K562 (cell line): ENCODE measurements around the gene IL23R. TPM values are rescaled to one million over a fixed set of nuclear protein-coding genes. Genes with fewer than 3 reads are reported as not detected.

Experiments used
- ATAC-seq: fragments of 200-7000 bp; cut with Tn5 transposase; 3 replicates; pipeline ENCODE4 v1.9.1; 2020; ENCODE audit warnings: moderate library complexity
- BruUV-seq: library from RNA; stranded (reverse); fragments of 400-500 nt; replicated peaks from 2 replicates; lab custom pipeline; 2021; lab: Mats Ljungman, UMichigan
- CTCF ChIA-PET: fragments of 300-600 bp; formaldehyde crosslinking; extraction: SDS; loops from one replicate; lab custom pipeline; 2021; ENCODE audit warnings: low intra/inter-chr PET ratio; lab: Yijun Ruan, JAX
- POLR2A ChIA-PET: fragments of 300-600, 350-650 bp; sonication (Branson Sonifier 250); formaldehyde crosslinking; extraction: SDS; loops from one replicate; lab custom pipeline; 2021; ENCODE audit warnings: antibody characterized with exemption, inconsistent platforms; lab: Yijun Ruan, JAX
- DNase-seq, 4 experiments: peaks; one replicate each; pipeline versions ENCODE4 v3.0.0 to v3.0.0-alpha.2; 2011 to 2018; ENCODE audit warnings: low spot score in 3 of 4, mixed read lengths in 3 of 4; ENCODE audit errors: extremely low read depth in 1 of 4
- FAIRE-seq: peaks from 2 replicates; lab custom pipeline; 2011; peaks lifted over from hg19 to GRCh38; lab: Jason Lieb, UNC
- H2AFZ ChIP-seq: 2 replicates; pipeline ENCODE4 v1.6.0; 2011; ENCODE audit warnings: low read depth, low read length, control low read depth, inconsistent platforms
- H3K27ac ChIP-seq: fragments of 200-600 bp; 3 replicates; pipeline ENCODE4 v1.8.0; 2011; ENCODE audit warnings: low read depth, mild to moderate bottlenecking, control low read depth, inconsistent platforms, low read length, moderate library complexity, mixed read lengths; ENCODE audit errors: extremely low read depth
- H3K27me3 ChIP-seq, 2 experiments: fragments of 300-600 bp in 1 of 2; 2 replicates in 1 of 2; 3 replicates in 1 of 2; pipeline versions ENCODE4 v1.6.0 to v1.8.0; 2011; ENCODE audit warnings: inconsistent platforms in 2 of 2, low read length in 2 of 2, mild to moderate bottlenecking in 1 of 2, mixed read lengths in 1 of 2, moderate library complexity in 1 of 2; ENCODE audit not compliant: control insufficient read depth in 2 of 2, insufficient read depth in 2 of 2
- H3K36me3 ChIP-seq: fragments of 300-600 bp; 3 replicates; pipeline ENCODE4 v1.8.0; 2011; ENCODE audit warnings: mild to moderate bottlenecking, low read length, inconsistent platforms; ENCODE audit not compliant: control insufficient read depth, insufficient read depth
- H3K4me1 ChIP-seq, 2 experiments: fragments of 200-600 bp in 1 of 2; replicated peaks in 1 of 2; 2 replicates in 1 of 2; 3 replicates in 1 of 2; pipeline versions ENCODE4 v1.5.1 to v1.8.0; 2011; ENCODE audit warnings: inconsistent platforms in 2 of 2, low read length in 2 of 2, mild to moderate bottlenecking in 1 of 2, mixed read lengths in 1 of 2, moderate library complexity in 1 of 2; ENCODE audit not compliant: control insufficient read depth in 2 of 2, insufficient read depth in 2 of 2
- H3K4me2 ChIP-seq: 2 replicates; pipeline ENCODE4 v1.6.1; 2011; ENCODE audit warnings: low read length, control low read depth, inconsistent platforms, mixed read lengths; ENCODE audit not compliant: insufficient read depth
- H3K4me3 ChIP-seq: fragments of 200-600 bp; sonication (generic), shearing (Covaris generic); 2 replicates; pipeline ENCODE4 v1.5.1; 2016; ENCODE audit warnings: control low read depth, inconsistent platforms
- H3K79me2 ChIP-seq: fragments of 200-600 bp; 3 replicates; pipeline ENCODE4 v1.8.0; 2011; ENCODE audit warnings: low read length, inconsistent platforms; ENCODE audit not compliant: control insufficient read depth, insufficient read depth
- H3K9ac ChIP-seq, 2 experiments: 2 replicates each; pipeline versions ENCODE4 v1.6.0 to v1.6.1; 2011; ENCODE audit warnings: low read depth in 2 of 2, low read length in 2 of 2, control low read depth in 1 of 2, inconsistent platforms in 1 of 2, mild to moderate bottlenecking in 1 of 2, mixed read lengths in 1 of 2; ENCODE audit not compliant: insufficient read depth in 1 of 2
- H3K9me1 ChIP-seq: one replicate; pipeline ENCODE4 v1.6.0; 2011; ENCODE audit warnings: inconsistent platforms, mild to moderate bottlenecking, low read length, moderate library complexity; ENCODE audit not compliant: control insufficient read depth, insufficient read depth
- H3K9me3 ChIP-seq: replicated peaks from 2 replicates; pipeline ENCODE4 v1.5.1; 2011; ENCODE audit warnings: low read depth, low read length, inconsistent platforms; ENCODE audit not compliant: control insufficient read depth, insufficient read depth
- H4K20me1 ChIP-seq: replicated peaks from 2 replicates; pipeline ENCODE4 v1.6.1; 2011; ENCODE audit warnings: low read length, inconsistent platforms, mixed read lengths; ENCODE audit not compliant: control insufficient read depth, insufficient read depth
- NR2C1 ChIP-seq, 2 experiments: fragments of 450-650 bp; IDR thresholded peaks; 2 replicates each; pipeline ENCODE4 v1.6.1; 2017; ENCODE audit warnings: mild to moderate bottlenecking in 2 of 2, antibody characterized with exemption in 1 of 2, inconsistent platforms in 1 of 2, missing compliant biosample characterization in 1 of 2, missing genetic modification characterization in 1 of 2
- PURB ChIP-seq: sonication (generic); formaldehyde crosslinking; IDR thresholded peaks from 2 replicates; pipeline ENCODE4 v1.9.0; 2021; ENCODE audit warnings: low read depth, mild to moderate bottlenecking, missing genetic modification reagents
- SIX5 ChIP-seq, 2 experiments: IDR thresholded peaks; 2 replicates each; pipeline ENCODE4 v1.6.1; 2011; ENCODE audit warnings: low read length in 2 of 2, borderline replicate concordance in 1 of 2, low read depth in 1 of 2, mild to moderate bottlenecking in 1 of 2, moderate library complexity in 1 of 2; ENCODE audit not compliant: insufficient read depth in 1 of 2
- XRCC4 ChIP-seq: IDR thresholded peaks from one replicate; pipeline ENCODE4 v1.6.1; 2011; ENCODE audit not compliant: insufficient read depth, insufficient read length; ENCODE audit errors: extremely low read depth
- ZNF140 ChIP-seq: fragments of 250-450 bp; sonication (Bioruptor Pico); IDR thresholded peaks from 2 replicates; pipeline ENCODE4 v1.8.0; 2021; ENCODE audit warnings: moderate library complexity, mild to moderate bottlenecking, inconsistent platforms
- WGBS: fragments of 100-300 bp; shearing (Covaris generic); methylation state at CpG from one replicate; pipeline ENCODE4 v1.1.6; 2016; ENCODE audit warnings: low coverage, mixed read lengths; ENCODE audit not compliant: insufficient coverage; ENCODE audit errors: missing lambda C conversion rate; 5-methylcytosine and 5-hydroxymethylcytosine counted together
- in situ Hi-C: fragments of 300-500 bp; cut with MboI; formaldehyde crosslinking; loops from 4 replicates; pipeline ENCODE4 v1.15.0; 2018; ENCODE audit warnings: inconsistent platforms, mixed read lengths
- intact Hi-C: fragments of 100-400 bp; cut with micrococcal nuclease; formaldehyde crosslinking; loops from 2 replicates; pipeline ENCODE4 v1.14.2; 2022
- polyA plus RNA-seq, 8 experiments: library from polyadenylated mRNA; depleted of rRNA in 4 of 8; stranded (reverse) in 5 of 8; unstranded in 3 of 8; fragments of >200 nt; fragmentation: Nextera tagmentation in 2 of 8; fragmentation: Illumina TruSeq in 1 of 8; extraction: Ambion mirVana in 2 of 8; extraction: Trizol in 1 of 8; gene quantifications; 2 replicates each; pipeline versions ENCODE4 v1.2.1 to v1.2.3, GENCODE V29; 2011 to 2014; ENCODE audit warnings: inconsistent platforms in 1 of 8, missing spikeins in 1 of 8
- total RNA-seq, 7 experiments: library from RNA; depleted of rRNA in 6 of 7; stranded (reverse); fragments of >200 nt in 6 of 7; fragmentation: Illumina TruSeq in 2 of 7; extraction: Trizol in 2 of 7; gene quantifications; 2 replicates each; pipeline versions ENCODE4 v1.2.1 to v1.2.3, GENCODE V29; 2011 to 2021; ENCODE audit warnings: low replicate concordance in 1 of 7
- TF ChIP-seq, protein P1 (sequence below): fragments of 250-450 bp; sonication (Bioruptor Pico); IDR thresholded peaks from 2 replicates; pipeline ENCODE4 v1.9.0; 2021; ENCODE audit warnings: mild to moderate bottlenecking
- TF ChIP-seq, protein P2 (sequence below), 2 experiments: fragments of 450-650 bp; formaldehyde crosslinking in 1 of 2; IDR thresholded peaks; 2 replicates each; pipeline versions ENCODE4 v1.4.0 to v1.6.1; 2014 to 2020; ENCODE audit warnings: mild to moderate bottlenecking in 2 of 2, borderline replicate concordance in 1 of 2, low read depth in 1 of 2

Gene IL23R
- total and polyA plus RNA-seq, 9 of the 15 experiments (the other 6 are each of a cell fraction or from before 2014, with no cell fraction given), result 4.4 to 52.7 (median 22.8) TPM

DNA sequence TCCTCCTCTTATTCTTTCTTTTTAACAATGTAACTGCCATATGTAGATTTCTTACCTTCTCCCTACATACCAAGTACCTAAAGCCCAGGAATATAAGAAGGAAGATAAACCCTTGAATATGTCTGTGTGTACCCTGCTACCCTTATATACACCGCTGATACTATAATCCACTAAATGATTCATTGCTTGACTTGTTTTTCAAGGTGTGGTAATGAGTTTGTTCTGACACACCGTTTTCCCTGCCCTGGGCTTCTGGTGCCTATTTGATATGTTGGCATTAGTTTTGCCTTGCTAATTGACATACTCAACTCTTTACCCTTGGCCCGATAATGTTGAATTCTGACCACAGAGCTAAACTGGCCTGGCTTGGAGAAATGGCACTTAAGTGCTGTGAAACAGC is 64.3 kb downstream of the IL23R start (continued):
- TF ChIP-seq, protein P1, sequence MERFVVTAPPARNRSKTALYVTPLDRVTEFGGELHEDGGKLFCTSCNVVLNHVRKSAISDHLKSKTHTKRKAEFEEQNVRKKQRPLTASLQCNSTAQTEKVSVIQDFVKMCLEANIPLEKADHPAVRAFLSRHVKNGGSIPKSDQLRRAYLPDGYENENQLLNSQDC (CRISPR knock-in tag), result no peak
- TF ChIP-seq PURB (CRISPR knock-in tag) (no peak), SIX5 (IDR thresholded peaks at IDR 0.05; ENCODE audit: borderline replicate concordance in 1 of 2, insufficient read depth in 1 of 2, low read depth in 1 of 2, low read length in 2 of 2) (no peak), ZNF140 (CRISPR knock-in tag) (no peak)
- TF ChIP-seq, all 486 proteins: peak for 0

DNA sequence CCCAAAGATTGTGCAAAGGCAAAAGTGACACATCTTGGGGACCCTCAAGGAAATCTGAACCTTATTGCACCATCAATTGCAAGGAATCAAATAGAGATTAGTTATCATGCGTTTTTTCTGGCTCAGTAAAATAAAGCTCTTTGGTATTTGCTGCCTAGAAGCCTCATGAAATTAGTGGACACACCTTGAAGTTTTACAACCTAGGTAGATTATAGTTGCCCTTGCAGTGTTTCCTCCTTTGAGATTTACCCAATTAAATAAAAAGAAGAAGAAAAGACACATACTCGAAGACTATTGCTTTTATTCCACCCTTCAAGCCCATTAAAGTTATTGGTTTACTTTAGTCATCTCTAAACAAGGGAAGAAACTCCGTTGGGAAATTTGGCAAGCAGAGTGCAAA is 70.0 kb downstream of the IL23R start:
- peaks cover 40% of the 10 kb centered on the region for H3K36me3 ChIP-seq
- no peaks in the 10 kb centered on the region for H3K9me3 ChIP-seq
- intact Hi-C loops, result no loop called here
- DNase-seq (no peak), FAIRE-seq (no peak), ATAC-seq (no peak)
- in situ Hi-C loops, result no loop called here
- BruUV-seq, result no TSS peak
- TF ChIP-seq, protein P2, sequence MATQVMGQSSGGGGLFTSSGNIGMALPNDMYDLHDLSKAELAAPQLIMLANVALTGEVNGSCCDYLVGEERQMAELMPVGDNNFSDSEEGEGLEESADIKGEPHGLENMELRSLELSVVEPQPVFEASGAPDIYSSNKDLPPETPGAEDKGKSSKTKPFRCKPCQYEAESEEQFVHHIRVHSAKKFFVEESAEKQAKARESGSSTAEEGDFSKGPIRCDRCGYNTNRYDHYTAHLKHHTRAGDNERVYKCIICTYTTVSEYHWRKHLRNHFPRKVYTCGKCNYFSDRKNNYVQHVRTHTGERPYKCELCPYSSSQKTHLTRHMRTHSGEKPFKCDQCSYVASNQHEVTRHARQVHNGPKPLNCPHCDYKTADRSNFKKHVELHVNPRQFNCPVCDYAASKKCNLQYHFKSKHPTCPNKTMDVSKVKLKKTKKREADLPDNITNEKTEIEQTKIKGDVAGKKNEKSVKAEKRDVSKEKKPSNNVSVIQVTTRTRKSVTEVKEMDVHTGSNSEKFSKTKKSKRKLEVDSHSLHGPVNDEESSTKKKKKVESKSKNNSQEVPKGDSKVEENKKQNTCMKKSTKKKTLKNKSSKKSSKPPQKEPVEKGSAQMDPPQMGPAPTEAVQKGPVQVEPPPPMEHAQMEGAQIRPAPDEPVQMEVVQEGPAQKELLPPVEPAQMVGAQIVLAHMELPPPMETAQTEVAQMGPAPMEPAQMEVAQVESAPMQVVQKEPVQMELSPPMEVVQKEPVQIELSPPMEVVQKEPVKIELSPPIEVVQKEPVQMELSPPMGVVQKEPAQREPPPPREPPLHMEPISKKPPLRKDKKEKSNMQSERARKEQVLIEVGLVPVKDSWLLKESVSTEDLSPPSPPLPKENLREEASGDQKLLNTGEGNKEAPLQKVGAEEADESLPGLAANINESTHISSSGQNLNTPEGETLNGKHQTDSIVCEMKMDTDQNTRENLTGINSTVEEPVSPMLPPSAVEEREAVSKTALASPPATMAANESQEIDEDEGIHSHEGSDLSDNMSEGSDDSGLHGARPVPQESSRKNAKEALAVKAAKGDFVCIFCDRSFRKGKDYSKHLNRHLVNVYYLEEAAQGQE (IDR thresholded peaks at IDR 0.05; ENCODE audit: borderline replicate concordance), result no peak
- TF ChIP-seq, protein P2 (CRISPR knock-in tag; IDR thresholded peaks at IDR 0.05; ENCODE audit: low read depth), result no peak
- no peak for TF ChIP-seq XRCC4
- TF ChIP-seq NR2C1 (IDR thresholded peaks at IDR 0.05), result no peak
- TF ChIP-seq NR2C1 (tag; IDR thresholded peaks at IDR 0.05), result no peak
- TF ChIP-seq, protein P1 (CRISPR knock-in tag), result no peak
- no peak overlapping the region for H3K4me3 ChIP-seq
- no peak overlapping the region for H3K27ac ChIP-seq
- no peak overlapping the region for H3K9ac ChIP-seq
- no peaks in the 10 kb centered on the region for H3K79me2 ChIP-seq
- WGBS, result 43% methylated on average over 3 of the region's 3 CpGs
- no peak overlapping the region for H3K4me2 ChIP-seq
- H3K9me1 ChIP-seq, result no peaks in the 10 kb centered on the region
- H3K4me1 ChIP-seq, result no peaks in the 10 kb centered on the region
- no peak overlapping the region for H2AFZ ChIP-seq
- ChIA-PET POLR2A (no interaction called here), CTCF (no interaction called here)
- H4K20me1 ChIP-seq, result no peaks in the 10 kb centered on the region
- H3K27me3 ChIP-seq, result no peaks in the 10 kb centered on the region
